CD14-positive monocyte (primary cell): ENCODE results near the gene MAN1C1. TPM values are rescaled to one million over a fixed set of nuclear protein-coding genes. Genes with fewer than 3 reads are reported as not detected.

Experiments
- DNase-seq, 3 donors: peaks; one replicate each; pipeline ENCODE4 v3.0.0-alpha.2; 2011 to 2022
- H2AFZ ChIP-seq: 2 replicates; pipeline ENCODE4 v1.6.0; 2012; ENCODE audit warnings: mild to moderate bottlenecking, low read depth, low read length, inconsistent platforms; ENCODE audit not compliant: insufficient read depth, poor library complexity, severe bottlenecking
- H3K27ac ChIP-seq, 2 donors: 1 replicate in 1 of 2; 2 replicates in 1 of 2; pipeline ENCODE4 v1.5.1; 2012 to 2013; ENCODE audit warnings: low read length in 2 of 2, control low read depth in 1 of 2, inconsistent platforms in 1 of 2, low read depth in 1 of 2, mild to moderate bottlenecking in 1 of 2
- H3K27me3 ChIP-seq, 2 donors: one replicate each; pipeline versions ENCODE4 v1.6.0 to v1.6.1; 2011 to 2013; ENCODE audit warnings: low read length in 2 of 2; ENCODE audit not compliant: control insufficient read depth in 2 of 2, insufficient read depth in 2 of 2
- H3K36me3 ChIP-seq, 2 donors: replicated peaks in 1 of 2; 1 replicate in 1 of 2; 2 replicates in 1 of 2; pipeline versions ENCODE4 v1.5.1 to v1.6.1; 2012 to 2013; ENCODE audit warnings: low read length in 2 of 2, control low read depth in 1 of 2, inconsistent platforms in 1 of 2, mild to moderate bottlenecking in 1 of 2; ENCODE audit not compliant: insufficient read depth in 2 of 2, control insufficient read depth in 1 of 2
- H3K4me1 ChIP-seq, 2 donors: 1 replicate in 1 of 2; 2 replicates in 1 of 2; pipeline versions ENCODE4 v1.5.1 to v1.6.1; 2012 to 2013; ENCODE audit warnings: low read length in 2 of 2, control low read depth in 1 of 2, inconsistent platforms in 1 of 2, mild to moderate bottlenecking in 1 of 2, moderate library complexity in 1 of 2; ENCODE audit not compliant: insufficient read depth in 2 of 2, control insufficient read depth in 1 of 2
- H3K4me2 ChIP-seq: replicated peaks from 2 replicates; pipeline ENCODE3; 2012; ENCODE audit warnings: low read length, moderate library complexity, mild to moderate bottlenecking; ENCODE audit not compliant: poor library complexity, severe bottlenecking; ENCODE audit errors: extremely low read depth
- H3K4me3 ChIP-seq, 3 experiments: fragments of 200-600 bp in 1 of 3; sonication (generic) in 1 of 3; replicated peaks in 1 of 3; 1 replicate in 2 of 3; 2 replicates in 1 of 3; pipeline ENCODE4 v1.5.1; 2011 to 2013; ENCODE audit warnings: low read length in 3 of 3, mild to moderate bottlenecking in 3 of 3, control low read depth in 2 of 3, low read depth in 2 of 3, inconsistent platforms in 1 of 3, moderate library complexity in 1 of 3
- H3K79me2 ChIP-seq: 2 replicates; pipeline ENCODE4 v1.6.0; 2012; ENCODE audit warnings: mild to moderate bottlenecking, control low read depth, inconsistent platforms, low read length, moderate library complexity; ENCODE audit not compliant: insufficient read depth
- H3K9ac ChIP-seq: 2 replicates; pipeline ENCODE4 v1.6.0; 2017; ENCODE audit warnings: low read length, mild to moderate bottlenecking; ENCODE audit not compliant: insufficient read depth, poor library complexity, severe bottlenecking
- H3K9me3 ChIP-seq, 2 donors: replicated peaks in 1 of 2; 1 replicate in 1 of 2; 2 replicates in 1 of 2; pipeline versions ENCODE4 v1.5.1 to v1.6.1; 2012 to 2013; ENCODE audit warnings: low read length in 2 of 2, control low read depth in 1 of 2; ENCODE audit not compliant: control insufficient read depth in 1 of 2, insufficient read depth in 1 of 2
- H4K20me1 ChIP-seq: 2 replicates; pipeline ENCODE4 v1.6.0; 2012; ENCODE audit warnings: mild to moderate bottlenecking, low read length, control low read depth, moderate library complexity; ENCODE audit not compliant: insufficient read depth
- H3K27ac Mint-ChIP-seq, 7 donors: one replicate each; pipeline ENCODE4 v1.8.0; 2020; ENCODE audit warnings: mild to moderate bottlenecking in 7 of 7, mixed read lengths in 7 of 7, moderate library complexity in 6 of 7, inconsistent platforms in 2 of 7
- H3K27me3 Mint-ChIP-seq, 3 donors: one replicate each; pipeline ENCODE4 v1.8.0; 2021 to 2022; ENCODE audit warnings: low read depth in 3 of 3, mild to moderate bottlenecking in 3 of 3, mixed read lengths in 3 of 3, moderate library complexity in 3 of 3, inconsistent platforms in 1 of 3
- H3K36me3 Mint-ChIP-seq, 2 donors: one replicate each; pipeline ENCODE4 v1.8.0; 2020; ENCODE audit warnings: mixed read lengths in 2 of 2, inconsistent platforms in 1 of 2, mild to moderate bottlenecking in 1 of 2
- H3K4me1 Mint-ChIP-seq: one replicate; pipeline ENCODE4 v1.8.0; 2020; ENCODE audit warnings: mild to moderate bottlenecking, mixed read lengths
- H3K4me3 Mint-ChIP-seq, 2 donors: one replicate each; pipeline ENCODE4 v1.8.0; 2020; ENCODE audit warnings: mild to moderate bottlenecking in 2 of 2, mixed read lengths in 2 of 2, moderate library complexity in 1 of 2
- H3K9me3 Mint-ChIP-seq, 7 donors: one replicate each; pipeline ENCODE4 v1.8.0; 2020 to 2022; ENCODE audit warnings: mixed read lengths in 7 of 7, mild to moderate bottlenecking in 6 of 7, moderate library complexity in 6 of 7, inconsistent platforms in 2 of 7
- WGBS: methylation state at CpG from one replicate; pipeline ENCODE4 v1.1.5; 2013; ENCODE audit warnings: missing lambda C conversion rate; ENCODE audit not compliant: insufficient coverage; 5-methylcytosine and 5-hydroxymethylcytosine counted together
- intact Hi-C, 2 donors: fragments of 100-400 bp; cut with micrococcal nuclease; formaldehyde crosslinking; loops; one replicate each; pipeline versions ENCODE4 v1.15.0 to v1.15.1; 2023
- polyA plus RNA-seq, 3 donors: library from polyadenylated mRNA; depleted of rRNA in 1 of 3; unstranded in 2 of 3; stranded (reverse) in 1 of 3; fragments of 300-500 nt in 2 of 3; fragments of >200 nt in 1 of 3; fragmentation: Illumina TruSeq in 2 of 3; gene quantifications; 1 replicate in 2 of 3; 2 replicates in 1 of 3; pipeline ENCODE4 v1.2.3, GENCODE V29; 2012 to 2021
- TF ChIP-seq, protein P1 (sequence below): fragments of 200-600 bp; IDR thresholded peaks from one replicate; pipeline ENCODE4 v1.8.0; 2022; ENCODE audit warnings: antibody characterized with exemption, mild to moderate bottlenecking

MAN1C1 gene
- polyA plus RNA-seq, 3 donors: 1.2 to 7.2 (median 1.7) TPM

DNA sequence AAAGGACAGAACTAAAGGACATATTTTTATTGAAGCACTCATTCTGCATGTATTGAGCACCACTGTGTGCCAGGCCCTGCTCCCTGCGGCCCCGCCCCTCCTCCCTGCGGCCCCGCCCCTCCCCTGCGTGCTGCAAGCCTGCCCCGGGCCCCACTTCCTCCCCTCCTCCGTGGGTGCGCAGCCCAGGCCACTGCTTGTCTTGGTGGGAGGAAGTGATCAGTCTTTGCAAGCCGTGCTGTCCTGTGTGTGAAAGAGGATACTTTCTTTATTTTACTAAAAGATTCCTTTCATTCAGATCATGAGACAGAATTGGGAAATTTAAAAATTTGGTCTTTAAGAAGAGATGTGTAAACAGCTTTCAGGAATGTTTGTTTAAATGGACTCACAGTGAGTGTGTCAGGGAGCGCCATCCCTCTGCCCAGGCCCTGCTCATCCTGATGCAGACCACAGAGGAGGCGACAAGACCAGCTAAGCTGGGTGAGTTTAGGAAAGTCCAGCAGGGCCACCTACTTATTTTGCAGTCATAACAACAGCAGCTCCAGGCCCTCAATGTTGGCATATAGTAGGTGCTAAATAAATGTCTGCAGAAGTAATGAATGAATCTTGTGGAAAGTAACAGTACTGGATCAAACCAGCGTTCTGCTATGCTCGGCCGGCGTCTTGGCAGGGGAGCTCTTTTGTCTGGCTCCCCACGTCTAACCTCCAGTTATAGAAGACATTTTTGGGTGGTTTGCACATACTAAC, 95.1 kb downstream of the MAN1C1 start:
- no peak overlapping the region for H2AFZ ChIP-seq
- intact Hi-C loops: no loop called here
- no peaks in the 10 kb centered on the region for H3K27me3 ChIP-seq
- H3K4me2 ChIP-seq: peak overlapping the region; percentile 53
- Mint-ChIP-seq H3K27ac (peak overlapping the region in 5 of 7 donors; percentile 5 to 75 (median 19)), H3K9me3 (peaks cover 3 to 11% (median 6%) of the 10 kb centered on the region in 7 donors), H3K4me3 (peak overlapping the region in 1 of 2 donors; percentile 80), H3K27me3 (peaks cover 1 to 3% (median 2%) of the 10 kb centered on the region in 3 donors), H3K36me3 (peaks cover 3 to 5% of the 10 kb centered on the region in 2 donors), H3K4me1 (peaks cover 21% of the 10 kb centered on the region)
- TF ChIP-seq, protein P1, sequence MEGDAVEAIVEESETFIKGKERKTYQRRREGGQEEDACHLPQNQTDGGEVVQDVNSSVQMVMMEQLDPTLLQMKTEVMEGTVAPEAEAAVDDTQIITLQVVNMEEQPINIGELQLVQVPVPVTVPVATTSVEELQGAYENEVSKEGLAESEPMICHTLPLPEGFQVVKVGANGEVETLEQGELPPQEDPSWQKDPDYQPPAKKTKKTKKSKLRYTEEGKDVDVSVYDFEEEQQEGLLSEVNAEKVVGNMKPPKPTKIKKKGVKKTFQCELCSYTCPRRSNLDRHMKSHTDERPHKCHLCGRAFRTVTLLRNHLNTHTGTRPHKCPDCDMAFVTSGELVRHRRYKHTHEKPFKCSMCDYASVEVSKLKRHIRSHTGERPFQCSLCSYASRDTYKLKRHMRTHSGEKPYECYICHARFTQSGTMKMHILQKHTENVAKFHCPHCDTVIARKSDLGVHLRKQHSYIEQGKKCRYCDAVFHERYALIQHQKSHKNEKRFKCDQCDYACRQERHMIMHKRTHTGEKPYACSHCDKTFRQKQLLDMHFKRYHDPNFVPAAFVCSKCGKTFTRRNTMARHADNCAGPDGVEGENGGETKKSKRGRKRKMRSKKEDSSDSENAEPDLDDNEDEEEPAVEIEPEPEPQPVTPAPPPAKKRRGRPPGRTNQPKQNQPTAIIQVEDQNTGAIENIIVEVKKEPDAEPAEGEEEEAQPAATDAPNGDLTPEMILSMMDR: no peak
- 83% methylated on average over 6 of the region's 16 CpGs for WGBS
- H3K36me3 ChIP-seq: no peaks in the 10 kb centered on the region
- peaks cover 8 to 12% of the 10 kb centered on the region in 2 donors for H3K4me1 ChIP-seq
- no peak overlapping the region for H3K4me3 ChIP-seq
- H3K27ac ChIP-seq: peak overlapping the region; percentile 19 to 65
- no peaks in the 10 kb centered on the region for H3K79me2 ChIP-seq
- H3K9me3 ChIP-seq: peaks cover 6 to 8% of the 10 kb centered on the region in 2 donors
- H4K20me1 ChIP-seq: peaks cover 9% of the 10 kb centered on the region
- H3K9ac ChIP-seq: peak overlapping the region; percentile 49
- DNase-seq: peak; percentile 29 to 63 (median 43)

DNA sequence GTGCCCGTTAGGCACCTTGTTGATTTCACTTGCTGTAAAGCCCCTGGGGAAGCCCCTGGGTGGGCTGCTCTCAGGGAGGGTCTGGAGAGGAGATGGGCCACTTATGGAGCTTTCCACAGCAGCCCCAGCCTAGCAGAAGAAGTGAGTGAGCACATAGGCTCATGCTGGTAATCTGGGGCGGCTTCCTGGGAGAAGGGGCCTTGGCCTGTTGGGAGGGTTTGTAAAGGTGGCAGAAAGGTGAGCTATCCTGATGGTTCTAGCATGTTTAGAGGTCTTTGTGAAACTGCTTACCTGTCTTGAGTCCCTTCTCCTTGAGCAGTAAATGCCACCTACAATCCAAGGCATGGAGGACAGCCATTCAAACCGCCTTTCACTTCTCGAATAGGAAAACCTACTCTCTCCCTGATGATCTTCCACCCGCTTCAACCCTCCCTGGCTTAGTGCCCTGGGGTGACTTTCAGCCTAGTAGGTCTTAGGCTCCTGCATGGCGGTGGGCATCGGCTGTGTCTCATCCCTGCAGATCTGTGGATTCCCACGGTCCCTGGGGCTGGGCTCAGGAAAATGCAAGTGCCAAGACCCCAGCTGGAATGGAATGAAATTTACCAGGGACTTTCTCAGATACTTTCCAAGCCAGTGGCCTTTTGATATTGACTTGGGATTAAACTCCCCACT, 95.8 kb downstream of the MAN1C1 start:
- peaks cover 9% of the 10 kb centered on the region for H4K20me1 ChIP-seq
- Mint-ChIP-seq H3K4me3 (no peak overlapping the region), H3K27ac (peak overlapping the region in 2 of 7 donors; percentile 5 to 6), H3K27me3 (peaks cover 1 to 3% (median 2%) of the 10 kb centered on the region in 3 donors), H3K9me3 (peaks cover 3 to 12% (median 7%) of the 10 kb centered on the region in 7 donors), H3K4me1 (peaks cover 21% of the 10 kb centered on the region), H3K36me3 (peaks cover 3 to 5% of the 10 kb centered on the region in 2 donors)
- intact Hi-C loops: no loop called here
- H3K4me3 ChIP-seq: no peak overlapping the region
- TF ChIP-seq, protein P1: no peak
- H3K27ac ChIP-seq: peak overlapping the region in 1 of 2 donors; percentile 65
- 100% methylated on average over 6 of the region's 8 CpGs for WGBS
- no peaks in the 10 kb centered on the region for H3K27me3 ChIP-seq
- H3K9ac ChIP-seq: no peak overlapping the region
- H3K79me2 ChIP-seq: no peaks in the 10 kb centered on the region
- H3K9me3 ChIP-seq: peaks cover 6 to 8% of the 10 kb centered on the region in 2 donors
- H2AFZ ChIP-seq: no peak overlapping the region
- no peak for DNase-seq
- peak overlapping the region; percentile 53 for H3K4me2 ChIP-seq
- peaks cover 8 to 12% of the 10 kb centered on the region in 2 donors for H3K4me1 ChIP-seq
- no peaks in the 10 kb centered on the region for H3K36me3 ChIP-seq
